Skeletal muscle tissue (tissue), 4 donors: ENCODE results near the gene IGF2BP2. TPM values are rescaled to one million over a fixed set of nuclear protein-coding genes. Genes with fewer than 3 reads are reported as not detected.

Experiments used
- H3K27ac ChIP-seq: one replicate; pipeline ENCODE4 v1.7.0; 2013; ENCODE audit warnings: mild to moderate bottlenecking, low read depth, low read length, inconsistent platforms
- H3K27me3 ChIP-seq, 3 donors: one replicate each; pipeline ENCODE4 v1.7.0; 2013; ENCODE audit warnings: low read length in 3 of 3; ENCODE audit not compliant: control insufficient read depth in 3 of 3, insufficient read depth in 3 of 3
- H3K36me3 ChIP-seq, 3 donors: one replicate each; pipeline ENCODE4 v1.7.0; 2013; ENCODE audit warnings: low read length in 3 of 3; ENCODE audit not compliant: control insufficient read depth in 3 of 3, insufficient read depth in 3 of 3
- H3K4me1 ChIP-seq, 3 donors: one replicate each; pipeline ENCODE4 v1.7.0; 2013; ENCODE audit warnings: low read length in 3 of 3, mild to moderate bottlenecking in 3 of 3; ENCODE audit not compliant: control insufficient read depth in 3 of 3, insufficient read depth in 3 of 3
- H3K4me3 ChIP-seq, 3 donors: one replicate each; pipeline ENCODE4 v1.7.0; 2013; ENCODE audit warnings: low read length in 3 of 3
- H3K9ac ChIP-seq, 3 donors: one replicate each; pipeline ENCODE4 v1.7.0; 2013; ENCODE audit warnings: low read length in 3 of 3, mild to moderate bottlenecking in 3 of 3, moderate library complexity in 2 of 3, low read depth in 1 of 3
- H3K9me3 ChIP-seq, 3 donors: one replicate each; pipeline ENCODE4 v1.7.0; 2013; ENCODE audit warnings: low read length in 3 of 3; ENCODE audit not compliant: control insufficient read depth in 3 of 3
- total RNA-seq: library from RNA; depleted of rRNA; stranded (reverse); fragments of >200 nt; gene quantifications from one replicate; pipeline ENCODE4 v1.2.3, GENCODE V29; 2014
- donor health status: Osteomylitis.

The IGF2BP2 gene
- total RNA-seq: 26.6 TPM

- Histone ChIP-seq H3K9ac (peak within 1 kb of the TSS in 2 of 3 donors; percentile 65 to 71), H3K4me1 (peaks cover 6 to 14% (median 11%) of the 10 kb centered on the region in 3 donors), H3K36me3 (no peaks in the 10 kb centered on the region), H3K9me3 (peaks cover 0 to 2% (median 0%) of the 10 kb centered on the region in 3 donors), H3K27me3 (peaks cover 32 to 58% (median 48%) of the 10 kb centered on the region in 3 donors), H3K4me3 (peak within 1 kb of the TSS; percentile 67 to 75 (median 73)), H3K27ac (no peak within 1 kb of the TSS)
Observed at GRCh38 chr3:185825006-185825638, at the start of gene IGF2BP2. Gene IGF2BP2 (minus strand): TSS chr3:185825042. CDS start chr3:185824960, 82 bp downstream.

- Histone ChIP-seq H3K36me3 (no peaks in the 10 kb centered on the region), H3K4me3 (no peak overlapping the region), H3K9ac (no peak overlapping the region), H3K27me3 (peaks cover 0 to 4% (median 0%) of the 10 kb centered on the region in 3 donors), H3K9me3 (no peaks in the 10 kb centered on the region), H3K4me1 (no peaks in the 10 kb centered on the region), H3K27ac (no peak overlapping the region)
Observed at GRCh38 chr3:185874119-185874518, 49.3 kb upstream of the IGF2BP2 start.

GRCh38 chr3:185867650-185868049 is 42.8 kb upstream of the IGF2BP2 start:
- no peak overlapping the region for H3K27ac ChIP-seq
- H3K27me3 ChIP-seq: peaks cover 0 to 4% (median 0%) of the 10 kb centered on the region in 3 donors
- H3K4me3 ChIP-seq: no peak overlapping the region
- H3K9ac ChIP-seq: no peak overlapping the region
- H3K9me3 ChIP-seq: no peaks in the 10 kb centered on the region
- H3K4me1 ChIP-seq: no peaks in the 10 kb centered on the region
- no peaks in the 10 kb centered on the region for H3K36me3 ChIP-seq

- Histone ChIP-seq H3K9ac (no peak overlapping the region), H3K9me3 (no peaks in the 10 kb centered on the region), H3K27me3 (peaks cover 0 to 4% (median 0%) of the 10 kb centered on the region in 3 donors), H3K36me3 (no peaks in the 10 kb centered on the region), H3K27ac (no peak overlapping the region), H3K4me1 (no peaks in the 10 kb centered on the region), H3K4me3 (no peak overlapping the region)
Observed at GRCh38 chr3:185866995-185867394, 42.2 kb upstream of the IGF2BP2 start.

GRCh38 chr3:185866555-185866954 is 41.7 kb upstream of the IGF2BP2 start:
- Histone ChIP-seq H3K27ac (no peak overlapping the region), H3K9me3 (no peaks in the 10 kb centered on the region), H3K27me3 (peaks cover 0 to 4% (median 0%) of the 10 kb centered on the region in 3 donors), H3K36me3 (no peaks in the 10 kb centered on the region), H3K9ac (no peak overlapping the region), H3K4me1 (no peaks in the 10 kb centered on the region), H3K4me3 (no peak overlapping the region)

- no peak overlapping the region for H3K4me3 ChIP-seq
- H3K9me3 ChIP-seq: no peaks in the 10 kb centered on the region
- no peaks in the 10 kb centered on the region for H3K4me1 ChIP-seq
- peaks cover 0 to 4% (median 0%) of the 10 kb centered on the region in 3 donors for H3K27me3 ChIP-seq
- no peak overlapping the region for H3K27ac ChIP-seq
- H3K9ac ChIP-seq: no peak overlapping the region
- H3K36me3 ChIP-seq: no peaks in the 10 kb centered on the region
Observed at GRCh38 chr3:185865247-185865646, 40.4 kb upstream of the IGF2BP2 start.

GRCh38 chr3:185864767-185865166 is 39.9 kb upstream of the IGF2BP2 start:
- no peaks in the 10 kb centered on the region for H3K4me1 ChIP-seq
- H3K36me3 ChIP-seq: no peaks in the 10 kb centered on the region
- H3K9ac ChIP-seq: no peak overlapping the region
- no peak overlapping the region for H3K4me3 ChIP-seq
- H3K27ac ChIP-seq: no peak overlapping the region
- H3K27me3 ChIP-seq: peaks cover 0 to 4% (median 0%) of the 10 kb centered on the region in 3 donors
- no peaks in the 10 kb centered on the region for H3K9me3 ChIP-seq

- H3K27ac ChIP-seq: no peak overlapping the region
- no peaks in the 10 kb centered on the region for H3K36me3 ChIP-seq
- H3K9me3 ChIP-seq: no peaks in the 10 kb centered on the region
- no peak overlapping the region for H3K4me3 ChIP-seq
- no peaks in the 10 kb centered on the region for H3K4me1 ChIP-seq
- no peak overlapping the region for H3K9ac ChIP-seq
- H3K27me3 ChIP-seq: peaks cover 0 to 4% (median 0%) of the 10 kb centered on the region in 3 donors
Observed at GRCh38 chr3:185862920-185863319, 38.1 kb upstream of the IGF2BP2 start.

GRCh38 chr3:185859294-185859972 is 34.6 kb upstream of the IGF2BP2 start:
- no peak overlapping the region for H3K27ac ChIP-seq
- H3K27me3 ChIP-seq: no peaks in the 10 kb centered on the region
- no peaks in the 10 kb centered on the region for H3K36me3 ChIP-seq
- H3K4me1 ChIP-seq: no peaks in the 10 kb centered on the region
- H3K4me3 ChIP-seq: no peak overlapping the region
- H3K9me3 ChIP-seq: peaks cover 0 to 4% (median 0%) of the 10 kb centered on the region in 3 donors
- H3K9ac ChIP-seq: no peak overlapping the region

- no peaks in the 10 kb centered on the region for H3K4me1 ChIP-seq
- H3K27me3 ChIP-seq: no peaks in the 10 kb centered on the region
- H3K4me3 ChIP-seq: no peak overlapping the region
- no peak overlapping the region for H3K27ac ChIP-seq
- no peak overlapping the region for H3K9ac ChIP-seq
- H3K36me3 ChIP-seq: no peaks in the 10 kb centered on the region
- H3K9me3 ChIP-seq: peaks cover 0 to 4% (median 0%) of the 10 kb centered on the region in 3 donors
Observed at GRCh38 chr3:185858502-185859225, 33.8 kb upstream of the IGF2BP2 start.
